ENCODE data around the gene GSS. TPM values are rescaled to one million over a fixed set of nuclear protein-coding genes. Genes with fewer than 3 reads are reported as not detected.

Gene GSS
- total and polyA plus RNA-seq, 12 donors, result 52.4 to 120 (median 79.6) TPM

DNA sequence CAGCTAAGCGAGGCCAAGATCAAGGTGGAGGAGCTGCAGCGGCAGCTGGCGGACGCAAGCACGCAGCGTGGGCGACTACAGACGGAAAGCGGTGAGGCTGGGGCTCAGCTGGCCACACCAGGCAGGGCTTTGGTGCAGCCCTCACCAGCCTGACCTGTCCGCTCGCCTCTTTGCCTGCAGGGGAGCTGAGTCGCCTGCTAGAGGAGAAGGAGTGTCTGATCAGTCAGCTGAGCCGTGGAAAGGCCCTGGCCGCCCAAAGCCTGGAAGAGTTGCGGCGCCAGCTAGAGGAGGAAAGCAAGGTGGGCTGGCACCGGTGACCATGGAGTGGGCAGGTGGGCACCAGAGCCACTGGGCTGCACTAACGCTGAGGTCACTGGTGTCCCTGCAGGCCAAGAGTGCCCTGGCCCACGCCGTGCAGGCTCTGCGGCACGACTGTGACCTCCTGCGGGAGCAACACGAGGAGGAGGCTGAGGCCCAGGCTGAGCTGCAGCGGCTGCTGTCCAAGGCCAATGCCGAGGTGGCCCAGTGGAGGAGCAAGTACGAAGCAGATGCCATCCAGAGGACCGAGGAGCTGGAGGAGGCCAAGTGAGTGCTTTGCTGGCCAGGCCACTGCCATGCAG is 42.8 kb upstream of the GSS start:
- Histone ChIP-seq H3K36me3 (replicated peaks in 1 of 2) (peaks cover 0 to 75% of the 10 kb centered on the region in 2 donors), H3K4me1 (replicated peaks in 1 of 2) (peaks cover 0 to 3% of the 10 kb centered on the region in 2 donors), H3K9me3 (replicated peaks in 1 of 3) (no peaks in the 10 kb centered on the region), H3K27ac (no peak overlapping the region), H3K4me3 (no peak overlapping the region), H3K27me3 (no peaks in the 10 kb centered on the region)
- intact Hi-C loops (cut with DNase I), result loop anchor here in 1 of 2 donors (10.0 kb wide), 1 partner anchor 216 kb away; no protein-coding TSS in a partner anchor
- peak in 1 of 7 donors; percentile 15 for DNase-seq
- 85 to 97% (median 89%) methylated on average over 16 to 28 of the region's 28 CpGs for WGBS, 4 donors
- no peak for TF ChIP-seq POLR2A (IDR thresholded peaks at IDR 0.05)
- TF ChIP-seq, protein P1, sequence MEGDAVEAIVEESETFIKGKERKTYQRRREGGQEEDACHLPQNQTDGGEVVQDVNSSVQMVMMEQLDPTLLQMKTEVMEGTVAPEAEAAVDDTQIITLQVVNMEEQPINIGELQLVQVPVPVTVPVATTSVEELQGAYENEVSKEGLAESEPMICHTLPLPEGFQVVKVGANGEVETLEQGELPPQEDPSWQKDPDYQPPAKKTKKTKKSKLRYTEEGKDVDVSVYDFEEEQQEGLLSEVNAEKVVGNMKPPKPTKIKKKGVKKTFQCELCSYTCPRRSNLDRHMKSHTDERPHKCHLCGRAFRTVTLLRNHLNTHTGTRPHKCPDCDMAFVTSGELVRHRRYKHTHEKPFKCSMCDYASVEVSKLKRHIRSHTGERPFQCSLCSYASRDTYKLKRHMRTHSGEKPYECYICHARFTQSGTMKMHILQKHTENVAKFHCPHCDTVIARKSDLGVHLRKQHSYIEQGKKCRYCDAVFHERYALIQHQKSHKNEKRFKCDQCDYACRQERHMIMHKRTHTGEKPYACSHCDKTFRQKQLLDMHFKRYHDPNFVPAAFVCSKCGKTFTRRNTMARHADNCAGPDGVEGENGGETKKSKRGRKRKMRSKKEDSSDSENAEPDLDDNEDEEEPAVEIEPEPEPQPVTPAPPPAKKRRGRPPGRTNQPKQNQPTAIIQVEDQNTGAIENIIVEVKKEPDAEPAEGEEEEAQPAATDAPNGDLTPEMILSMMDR (IDR thresholded peaks at IDR 0.05), result no peak

DNA sequence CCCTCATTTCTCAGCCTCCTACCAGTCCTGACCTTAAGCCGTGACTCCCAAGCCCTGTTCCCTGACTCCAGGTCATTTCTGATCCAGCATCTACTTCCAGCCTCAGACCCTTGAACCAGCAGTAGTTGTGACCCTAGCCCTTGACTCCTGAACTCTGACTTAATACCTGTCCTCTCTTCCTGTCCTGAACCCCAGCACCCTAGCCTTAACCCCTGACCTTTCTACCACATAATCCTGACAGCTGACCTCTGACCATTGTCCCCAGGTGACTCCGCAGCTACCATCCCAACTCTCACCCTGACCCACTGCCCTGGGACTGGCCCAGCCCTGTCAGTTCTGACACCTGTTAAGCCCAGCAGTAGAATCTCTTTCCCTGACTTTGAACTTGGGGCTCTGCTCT is 42.2 kb upstream of the GSS start:
- intact Hi-C loops (cut with DNase I), result loop anchor here in 1 of 2 donors (10.0 kb wide), 1 partner anchor 217 kb away; no protein-coding TSS in a partner anchor
- Histone ChIP-seq H3K4me1 (replicated peaks in 1 of 2) (peaks cover 0 to 3% of the 10 kb centered on the region in 2 donors), H3K27ac (no peak overlapping the region), H3K4me3 (no peak overlapping the region), H3K27me3 (no peaks in the 10 kb centered on the region), H3K36me3 (replicated peaks in 1 of 2) (peaks cover 0 to 71% of the 10 kb centered on the region in 2 donors), H3K9me3 (replicated peaks in 1 of 3) (no peaks in the 10 kb centered on the region)
- 77 to 80% (median 78%) methylated on average over 2 of the region's 2 CpGs for WGBS, 4 donors
- peak in 1 of 7 donors; percentile 14 for DNase-seq
- TF ChIP-seq, protein P1 (IDR thresholded peaks at IDR 0.05), result no peak
- TF ChIP-seq POLR2A (IDR thresholded peaks at IDR 0.05), result no peak

DNA sequence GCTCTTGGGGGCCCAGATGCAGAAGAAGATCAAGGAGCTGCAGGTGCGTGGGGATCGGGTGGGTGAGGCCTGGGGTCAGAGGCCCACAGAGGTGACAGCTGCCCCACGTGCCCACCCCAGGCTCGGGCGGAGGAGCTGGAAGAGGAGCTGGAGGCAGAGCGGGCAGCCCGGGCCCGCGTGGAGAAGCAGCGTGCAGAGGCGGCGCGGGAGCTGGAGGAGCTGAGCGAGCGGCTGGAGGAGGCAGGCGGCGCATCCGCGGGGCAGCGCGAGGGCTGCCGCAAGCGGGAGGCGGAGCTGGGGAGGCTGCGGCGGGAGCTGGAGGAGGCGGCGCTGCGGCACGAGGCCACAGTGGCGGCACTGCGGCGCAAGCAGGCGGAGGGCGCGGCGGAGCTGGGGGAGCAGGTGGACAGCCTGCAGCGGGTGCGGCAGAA is 41.5 kb upstream of the GSS start:
- Histone ChIP-seq H3K36me3 (replicated peaks in 1 of 2) (peaks cover 0 to 65% of the 10 kb centered on the region in 2 donors), H3K4me1 (replicated peaks in 1 of 2) (peaks cover 0 to 3% of the 10 kb centered on the region in 2 donors), H3K27me3 (no peaks in the 10 kb centered on the region), H3K27ac (peak overlapping the region in 1 of 5 donors; percentile 20), H3K9me3 (replicated peaks in 1 of 3) (no peaks in the 10 kb centered on the region), H3K4me3 (no peak overlapping the region)
- peak in 1 of 2 donors; percentile 26 for TF ChIP-seq POLR2A (IDR thresholded peaks at IDR 0.05)
- TF ChIP-seq, protein P1 (IDR thresholded peaks at IDR 0.05), result no peak
- intact Hi-C loops (cut with DNase I), result loop anchor here in 1 of 2 donors (10.0 kb wide), 1 partner anchor 218 kb away; no protein-coding TSS in a partner anchor
- DNase-seq, result peak; percentile 71 to 81 (median 74)
- WGBS, 4 donors, result 21 to 73% (median 43%) methylated on average over 26 to 39 of the region's 39 CpGs

DNA sequence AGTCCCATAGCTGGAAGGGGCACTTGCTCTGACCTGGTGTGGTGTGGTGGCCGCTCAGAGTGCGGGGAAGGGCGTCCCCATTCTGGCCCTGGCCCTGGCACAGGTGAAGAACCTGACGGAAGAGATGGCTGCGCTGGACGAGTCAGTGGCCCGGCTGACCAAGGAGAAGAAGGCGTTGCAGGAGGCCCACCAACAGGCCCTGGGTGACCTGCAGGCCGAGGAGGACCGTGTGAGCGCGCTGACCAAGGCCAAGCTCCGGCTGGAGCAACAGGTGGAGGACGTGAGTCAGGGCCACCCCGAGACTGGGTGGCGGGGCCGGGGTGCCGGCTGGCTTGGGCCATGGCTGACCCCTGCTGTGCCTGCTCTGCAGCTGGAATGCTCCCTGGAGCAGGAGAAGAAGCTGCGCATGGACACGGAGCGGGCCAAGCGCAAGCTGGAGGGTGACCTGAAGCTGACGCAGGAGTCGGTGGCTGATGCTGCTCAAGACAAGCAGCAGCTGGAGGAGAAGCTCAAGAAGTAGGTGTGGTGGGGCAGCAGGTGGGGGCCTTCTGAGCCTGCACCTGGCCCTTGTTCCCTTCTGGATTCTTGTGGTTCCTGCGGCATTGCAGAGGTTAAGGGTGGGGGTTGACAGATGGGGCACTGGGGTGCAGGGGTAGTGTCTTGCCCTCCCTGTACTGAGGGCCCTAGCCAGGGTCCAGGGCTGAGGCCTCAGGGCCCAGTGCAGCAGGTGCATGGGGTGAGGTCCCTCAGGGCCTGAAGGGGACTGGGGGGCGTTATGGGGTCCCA is 40.8 kb upstream of the GSS start:
- H3K4me3 ChIP-seq, result no peak overlapping the region
- peaks cover 0 to 3% of the 10 kb centered on the region in 2 donors for H3K4me1 ChIP-seq (replicated peaks in 1 of 2)
- 90 to 96% (median 94%) methylated on average over 18 to 26 of the region's 26 CpGs for WGBS, 4 donors
- H3K9me3 ChIP-seq (replicated peaks in 1 of 3), result no peaks in the 10 kb centered on the region
- no peak overlapping the region for H3K27ac ChIP-seq
- peak in 2 of 7 donors; percentile 17 to 23 for DNase-seq
- TF ChIP-seq, protein P1 (IDR thresholded peaks at IDR 0.05), result no peak
- TF ChIP-seq POLR2A (IDR thresholded peaks at IDR 0.05), result no peak
- intact Hi-C loops (cut with DNase I), result loop anchor here in 1 of 2 donors (10.0 kb wide), 1 partner anchor 218 kb away; no protein-coding TSS in a partner anchor
- no peaks in the 10 kb centered on the region for H3K27me3 ChIP-seq
- H3K36me3 ChIP-seq (replicated peaks in 1 of 2), result peaks cover 0 to 58% of the 10 kb centered on the region in 2 donors
